HepG2 (cell line): ENCODE results near the gene TREH. TPM values are rescaled to one million over a fixed set of nuclear protein-coding genes. Genes with fewer than 3 reads are reported as not detected.
A peak's percentile ranks its signal among the peaks of the same experiment; 100 is the strongest.

Experiments used
- ARNT2 ChIP-seq: sonication (generic); formaldehyde crosslinking; IDR thresholded peaks from 2 replicates; pipeline ENCODE4 v1.8.0; 2022; ENCODE audit warnings: mild to moderate bottlenecking, low read depth, missing genetic modification reagents, moderate library complexity
- ATF2 ChIP-seq: sonication (generic); formaldehyde crosslinking; IDR thresholded peaks from 2 replicates; pipeline ENCODE4 v1.4.0; 2020; ENCODE audit warnings: missing genetic modification reagents
- E2F5 ChIP-seq: sonication (generic); formaldehyde crosslinking; conservative IDR thresholded peaks from 2 replicates; pipeline ENCODE4 v1.4.0; 2020; ENCODE audit warnings: missing genetic modification reagents
- JDP2 ChIP-seq: sonication (generic); formaldehyde crosslinking; IDR thresholded peaks from 2 replicates; pipeline ENCODE4 v1.8.1; 2022; ENCODE audit warnings: missing genetic modification reagents, borderline replicate concordance
- MED8 ChIP-seq: sonication (generic); formaldehyde crosslinking; IDR thresholded peaks from 2 replicates; pipeline ENCODE4 v1.8.1; 2023; ENCODE audit warnings: mild to moderate bottlenecking, missing genetic modification reagents; ENCODE audit not compliant: insufficient replicate concordance
- MTA1 ChIP-seq: sonication (generic); formaldehyde crosslinking; IDR thresholded peaks from 2 replicates; pipeline ENCODE4 v1.4.0; 2020; ENCODE audit warnings: missing genetic modification reagents, mild to moderate bottlenecking, borderline replicate concordance
- NKX3-1 ChIP-seq: sonication (generic); formaldehyde crosslinking; IDR thresholded peaks from 2 replicates; pipeline ENCODE4 v1.5.0; 2020; ENCODE audit warnings: missing genetic modification reagents
- POLR2AphosphoS5 ChIP-seq: IDR thresholded peaks from 2 replicates; pipeline ENCODE4 v1.6.1; 2012; ENCODE audit warnings: low read depth, low read length
- REL ChIP-seq: sonication (generic); formaldehyde crosslinking; conservative IDR thresholded peaks from 2 replicates; pipeline ENCODE4 v1.8.0; 2022; ENCODE audit warnings: mild to moderate bottlenecking, missing genetic modification reagents, moderate library complexity
- RFX3 ChIP-seq: IDR thresholded peaks from 2 replicates; pipeline ENCODE4 v1.6.1; 2016; ENCODE audit warnings: missing biosample characterization, missing genetic modification reagents
- RORA ChIP-seq: sonication (generic); formaldehyde crosslinking; IDR thresholded peaks from 2 replicates; pipeline ENCODE4 v1.5.0; 2020; ENCODE audit warnings: mild to moderate bottlenecking, missing genetic modification reagents, moderate library complexity
- SAP130 ChIP-seq: IDR thresholded peaks from 2 replicates; pipeline ENCODE4 v1.6.1; 2016; ENCODE audit warnings: low read depth
- SRSF1 ChIP-seq: fragments of 200-400 bp; formaldehyde crosslinking; optimal IDR thresholded peaks from 2 replicates; pipeline ENCODE3; 2017; ENCODE audit warnings: mild to moderate bottlenecking, low read depth, low read length, moderate library complexity
- TBL1XR1 ChIP-seq: fragments of 150-350 bp; IDR thresholded peaks from 2 replicates; pipeline ENCODE4 v1.6.1; 2014; ENCODE audit warnings: borderline replicate concordance, low read length; ENCODE audit not compliant: partially characterized antibody
- ZNF34 ChIP-seq: sonication (generic); formaldehyde crosslinking; IDR thresholded peaks from 2 replicates; pipeline ENCODE4 v1.4.0; 2020; ENCODE audit warnings: mild to moderate bottlenecking, missing genetic modification reagents, borderline replicate concordance
- ZNF549 ChIP-seq: sonication (generic); formaldehyde crosslinking; IDR thresholded peaks from 2 replicates; pipeline ENCODE4 v1.5.0; 2020; ENCODE audit warnings: missing genetic modification reagents
- ZNF574 ChIP-seq: sonication (generic); formaldehyde crosslinking; IDR thresholded peaks from 2 replicates; pipeline ENCODE4 v1.4.0; 2020; ENCODE audit warnings: missing genetic modification reagents
- ZNF775 ChIP-seq: sonication (generic); formaldehyde crosslinking; IDR thresholded peaks from 2 replicates; pipeline ENCODE4 v1.4.0; 2020; ENCODE audit warnings: missing genetic modification reagents, mild to moderate bottlenecking, moderate library complexity, borderline replicate concordance
- ZSCAN29 ChIP-seq: sonication (generic); formaldehyde crosslinking; conservative IDR thresholded peaks from 2 replicates; pipeline ENCODE4 v1.4.0; 2020; ENCODE audit warnings: mild to moderate bottlenecking, missing genetic modification reagents
- polyA plus RNA-seq, 8 experiments: library from polyadenylated mRNA; depleted of rRNA in 3 of 8; stranded (reverse) in 7 of 8; unstranded in 1 of 8; fragments of >200 nt; fragmentation: Illumina TruSeq in 4 of 8; extraction: Trizol in 4 of 8; gene quantifications; 2 replicates each; pipeline versions ENCODE4 v1.2.1 to v1.2.3, GENCODE V29; 2011 to 2016; ENCODE audit warnings: low read depth in 4 of 8, missing spikeins in 1 of 8, mixed read lengths in 1 of 8; ENCODE audit not compliant: insufficient read depth in 1 of 8
- total RNA-seq, 5 experiments: library from RNA; depleted of rRNA; stranded (reverse); fragments of >200 nt; fragmentation: Illumina TruSeq; extraction: Trizol; gene quantifications; 2 replicates each; pipeline ENCODE4 v1.2.3, GENCODE V29; 2016; ENCODE audit warnings: low read depth in 1 of 5
- TF ChIP-seq, protein P1 (sequence below): sonication (generic); formaldehyde crosslinking; IDR thresholded peaks from 2 replicates; pipeline ENCODE4 v1.4.0; 2020; ENCODE audit warnings: missing genetic modification reagents

The TREH gene
- total and polyA plus RNA-seq, 2 of the 13 experiments (the other 11 are each of a cell fraction or from before 2014, with no cell fraction given), result 0.53 to 0.86 TPM

GRCh38 chr11:118659314-118659952 lies 20.0 kb downstream of the TREH start (continued):
- TF ChIP-seq ZNF574 (CRISPR knock-in tag) (peak; percentile 66), JDP2 (CRISPR knock-in tag) (no peak), ZNF549 (CRISPR knock-in tag) (no peak), MTA1 (no peak), ATF2 (CRISPR knock-in tag) (peak; percentile 56; the same call in 1 of the 2 replicates), REL (CRISPR knock-in tag) (no peak), RFX3 (CRISPR knock-in tag) (no peak), ARNT2 (CRISPR knock-in tag) (peak; percentile 66; the same call in 1 of the 2 replicates), POLR2AphosphoS5 (no peak), TBL1XR1 (no peak), ZSCAN29 (CRISPR knock-in tag) (no peak), SAP130 (peak; percentile 41), RORA (CRISPR knock-in tag) (no peak), E2F5 (CRISPR knock-in tag) (no peak), ZNF34 (no peak), MED8 (no peak), ZNF775 (CRISPR knock-in tag) (no peak), SRSF1 (no peak), NKX3-1 (CRISPR knock-in tag) (no peak)
- TF ChIP-seq, protein P1, sequence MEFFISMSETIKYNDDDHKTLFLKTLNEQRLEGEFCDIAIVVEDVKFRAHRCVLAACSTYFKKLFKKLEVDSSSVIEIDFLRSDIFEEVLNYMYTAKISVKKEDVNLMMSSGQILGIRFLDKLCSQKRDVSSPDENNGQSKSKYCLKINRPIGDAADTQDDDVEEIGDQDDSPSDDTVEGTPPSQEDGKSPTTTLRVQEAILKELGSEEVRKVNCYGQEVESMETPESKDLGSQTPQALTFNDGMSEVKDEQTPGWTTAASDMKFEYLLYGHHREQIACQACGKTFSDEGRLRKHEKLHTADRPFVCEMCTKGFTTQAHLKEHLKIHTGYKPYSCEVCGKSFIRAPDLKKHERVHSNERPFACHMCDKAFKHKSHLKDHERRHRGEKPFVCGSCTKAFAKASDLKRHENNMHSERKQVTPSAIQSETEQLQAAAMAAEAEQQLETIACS (CRISPR knock-in tag), result no peak
